Activated CD4-positive, alpha-beta T cell treated with anti-CD3 and anti-CD28 coated beads, Interleukin-2, amount 50 U/mL, for 48 hours (primary cell): Measurements from ENCODE around the gene ZBTB16.
A peak's percentile ranks its signal among the peaks of the same experiment; 100 is the strongest.

Experiments
- DNase-seq, 2 experiments: peaks; one replicate each; pipeline ENCODE4 v3.0.0-alpha.2; 2020

Gene ZBTB16

DNA sequence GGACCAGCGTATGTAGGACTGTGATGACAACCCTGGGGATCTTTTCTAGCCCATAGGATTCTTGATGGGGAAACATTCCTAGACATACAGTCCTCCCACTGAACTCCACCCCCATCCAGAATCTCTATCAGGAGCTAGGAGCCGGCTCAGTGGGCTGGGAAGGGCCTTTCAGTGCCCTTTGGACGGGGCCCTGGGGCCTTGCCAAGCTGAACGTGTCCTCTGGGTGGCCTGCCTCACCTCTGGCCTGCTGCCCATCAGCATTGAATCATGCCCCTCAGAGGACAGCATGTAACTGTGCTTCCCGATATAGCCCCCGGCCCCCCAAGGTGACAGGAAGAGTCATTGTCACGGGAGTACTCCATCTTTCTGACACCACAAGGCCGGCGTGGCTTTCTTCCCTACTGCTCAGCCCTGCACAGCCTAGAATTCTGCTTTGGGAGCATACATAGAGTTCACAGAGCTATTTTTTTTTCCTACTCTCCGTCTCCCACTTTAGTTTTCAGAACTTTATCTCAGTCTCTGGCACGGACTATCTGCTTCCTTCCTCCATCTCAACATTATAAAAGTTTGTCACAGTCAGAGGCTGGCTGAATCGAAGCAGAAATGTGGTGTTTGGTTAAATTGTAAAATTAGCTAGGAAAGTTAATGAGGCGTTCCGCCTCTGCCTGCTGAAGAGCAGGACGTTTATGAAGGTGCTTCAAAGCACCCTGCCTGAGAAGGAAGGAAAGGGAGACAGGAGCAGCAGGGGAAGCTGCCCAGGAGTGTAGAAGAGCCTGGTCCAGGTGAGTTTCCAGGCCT, 111.9 kb downstream of the ZBTB16 start:
- no peak for DNase-seq

DNA sequence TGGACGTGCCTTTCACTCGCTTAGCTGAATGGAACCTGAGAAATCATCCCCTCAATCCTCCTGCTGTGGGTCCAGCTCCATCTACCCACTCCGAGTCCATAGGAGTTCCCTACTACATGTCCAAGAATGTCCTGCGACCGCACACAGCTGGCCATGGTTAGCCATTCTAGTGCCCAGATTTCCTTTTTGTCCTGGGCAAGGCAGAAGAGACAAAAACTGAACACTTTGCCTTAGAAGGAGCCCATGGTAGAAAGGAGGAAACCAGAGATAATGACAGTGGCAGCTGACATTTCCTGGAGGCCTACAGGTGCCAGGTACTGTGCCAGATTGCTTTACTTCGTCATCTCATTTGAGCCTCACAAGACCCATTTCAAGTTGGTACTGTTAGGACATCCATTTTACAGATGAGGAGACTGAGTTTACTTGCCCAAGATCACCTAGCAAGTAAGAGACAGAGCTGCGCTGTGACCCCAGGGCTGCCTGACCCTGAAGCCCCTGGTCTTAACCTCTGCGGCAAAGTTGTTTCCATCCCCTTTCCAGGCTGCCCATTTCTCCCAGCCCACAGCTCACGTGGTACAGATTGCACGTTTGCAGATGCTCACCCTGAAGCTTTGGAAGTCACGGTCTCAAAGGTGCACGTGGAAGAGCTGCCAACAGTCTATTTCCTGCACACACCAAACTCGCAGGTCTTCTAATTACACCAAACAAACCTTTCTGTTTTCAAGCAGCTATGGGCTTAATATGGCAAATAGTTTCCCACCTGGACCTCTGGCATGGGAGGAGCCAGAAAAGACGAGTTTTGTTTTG, 112.7 kb downstream of the ZBTB16 start:
- no peak for DNase-seq

DNA sequence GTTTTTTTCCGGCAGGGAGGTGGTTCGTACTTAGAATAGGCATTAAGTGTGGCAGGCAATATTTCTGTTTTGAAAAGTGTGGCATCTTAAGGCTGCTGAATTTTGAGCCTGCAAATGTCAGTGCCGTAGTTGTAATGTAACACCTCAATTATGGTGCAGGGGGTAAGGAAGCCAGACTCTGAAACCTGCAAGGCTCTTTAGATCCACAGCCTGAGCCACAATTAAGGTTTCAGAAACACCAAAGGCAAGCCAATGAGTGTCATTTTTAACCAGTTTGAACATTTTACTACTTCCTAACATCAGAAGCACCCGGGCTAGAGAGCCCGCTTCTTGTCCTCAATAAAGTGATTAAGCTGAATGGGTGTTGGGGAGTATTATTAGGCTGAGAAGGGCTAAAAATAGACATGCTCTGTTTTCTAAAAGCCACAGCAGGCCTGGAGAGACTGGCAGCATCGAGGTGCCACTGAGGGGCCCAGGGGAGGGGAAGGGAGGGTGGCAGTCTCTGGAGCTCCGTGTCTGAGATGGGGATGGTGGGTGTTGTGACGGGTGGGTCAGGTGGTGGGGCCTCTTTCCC, 113.4 kb downstream of the ZBTB16 start:
- DNase-seq: no peak

DNA sequence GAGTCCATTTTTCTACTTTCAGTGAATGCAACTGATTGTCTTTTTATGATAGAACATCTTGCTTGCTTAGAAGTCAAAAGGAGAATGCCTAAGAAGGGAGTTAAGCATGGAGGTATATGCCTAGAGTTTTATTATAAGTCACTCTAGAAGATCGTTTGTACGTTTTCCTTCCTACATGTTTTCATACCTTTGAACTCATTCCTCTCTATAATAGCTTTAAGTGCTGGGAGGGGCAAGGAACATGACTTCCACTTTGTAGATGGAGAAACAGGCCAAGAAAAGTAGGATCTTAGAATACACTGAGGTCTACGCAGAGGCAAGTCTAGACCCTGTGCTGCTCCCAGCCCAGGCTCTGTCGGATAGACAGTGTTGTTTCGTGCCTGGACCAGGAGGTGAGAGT, 114.3 kb downstream of the ZBTB16 start:
- DNase-seq: no peak

DNA sequence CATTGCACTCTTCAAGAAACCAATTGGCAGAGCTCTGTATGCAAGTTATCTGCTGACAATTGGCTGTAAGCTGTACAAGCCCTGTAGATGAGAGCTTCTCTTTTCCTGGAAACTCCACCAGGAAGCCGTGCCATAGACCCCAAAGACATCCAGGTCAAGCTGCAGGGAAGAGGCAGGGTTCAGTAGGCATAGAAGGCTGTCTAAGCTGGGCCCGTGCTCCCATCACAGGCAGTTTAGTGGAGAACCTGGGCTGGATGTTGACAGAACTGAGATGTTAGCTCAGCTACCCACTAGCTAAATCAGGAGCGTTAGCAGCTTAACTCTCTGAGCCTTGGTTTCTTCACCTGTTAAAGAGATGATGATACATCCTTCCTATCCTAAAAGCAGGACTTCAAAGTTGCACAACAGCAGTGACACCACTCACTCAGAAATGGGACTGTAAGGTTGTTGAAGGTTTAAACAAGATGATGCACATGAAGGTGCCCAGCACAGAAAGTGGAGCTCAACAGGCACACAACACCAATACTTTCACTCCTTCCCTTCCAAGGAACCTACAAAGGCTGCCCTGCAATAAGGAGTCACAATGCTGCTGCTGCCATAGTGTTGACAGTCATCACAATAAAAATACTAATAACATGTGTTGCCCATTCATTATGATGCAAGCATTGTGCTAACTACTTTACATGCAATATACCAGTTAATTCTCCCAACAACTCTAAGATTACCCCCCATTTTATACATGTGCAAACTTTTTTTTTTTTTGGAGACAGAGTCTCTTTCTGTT, 115.4 kb downstream of the ZBTB16 start:
- DNase-seq: no peak

DNA sequence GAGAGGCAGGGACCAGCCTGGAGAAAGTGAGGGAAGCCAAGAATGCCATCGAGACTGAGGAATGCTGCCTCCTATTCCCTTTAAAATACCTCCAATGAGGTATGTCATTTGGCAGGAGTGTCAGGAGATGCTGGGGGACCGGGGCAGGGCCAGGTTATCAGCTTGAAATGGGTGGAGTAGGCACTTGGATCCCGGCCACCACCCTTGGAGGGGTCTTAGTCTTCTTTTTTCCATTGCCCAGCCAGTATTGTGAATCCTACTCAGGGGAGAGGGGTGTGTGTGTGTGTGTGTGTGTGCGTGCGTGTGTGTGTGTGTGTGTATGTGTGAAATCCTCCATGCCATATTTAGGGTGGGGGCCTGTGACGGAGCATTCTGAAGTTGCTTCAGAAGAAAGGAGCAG, 116.2 kb downstream of the ZBTB16 start:
- DNase-seq: no peak

DNA sequence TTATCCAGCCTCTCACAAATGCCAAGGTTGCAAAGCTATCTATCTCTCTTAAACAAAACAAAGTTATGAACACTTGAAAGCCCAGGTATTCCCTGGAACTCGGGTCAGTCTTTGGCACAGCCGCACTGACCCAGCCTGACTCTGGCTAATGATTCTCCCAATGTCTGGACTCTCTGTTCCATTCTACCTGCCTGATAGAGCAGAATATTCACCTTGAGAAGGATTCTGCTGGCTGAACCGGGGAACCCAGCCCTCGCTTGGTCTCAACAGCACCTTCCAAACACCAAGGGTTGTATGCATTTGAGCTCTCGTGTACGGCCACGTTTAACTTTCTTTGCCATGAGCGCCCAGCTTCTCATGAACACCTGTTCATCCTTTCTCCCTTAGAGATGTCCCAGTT, 116.8 kb downstream of the ZBTB16 start:
- DNase-seq: no peak

DNA sequence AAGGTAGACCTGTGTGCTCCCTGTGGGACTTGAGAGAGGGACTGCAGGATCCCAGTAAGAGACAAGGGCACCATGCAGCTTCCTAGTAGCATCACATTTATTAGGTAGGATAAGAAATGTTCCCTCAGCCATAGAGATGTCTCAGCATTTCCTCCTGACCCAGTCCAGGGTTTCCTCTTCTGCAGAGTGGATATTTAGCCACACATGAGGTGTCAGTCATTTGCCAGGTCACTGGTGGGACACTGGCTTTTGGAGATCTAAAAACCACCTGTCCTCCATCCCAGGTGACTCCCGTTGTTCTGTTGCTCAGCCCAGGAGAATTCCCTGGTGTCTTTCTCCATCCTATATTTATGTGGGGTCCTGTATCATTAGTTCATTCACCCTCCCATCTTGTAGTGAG, 119.1 kb downstream of the ZBTB16 start:
- no peak for DNase-seq

DNA sequence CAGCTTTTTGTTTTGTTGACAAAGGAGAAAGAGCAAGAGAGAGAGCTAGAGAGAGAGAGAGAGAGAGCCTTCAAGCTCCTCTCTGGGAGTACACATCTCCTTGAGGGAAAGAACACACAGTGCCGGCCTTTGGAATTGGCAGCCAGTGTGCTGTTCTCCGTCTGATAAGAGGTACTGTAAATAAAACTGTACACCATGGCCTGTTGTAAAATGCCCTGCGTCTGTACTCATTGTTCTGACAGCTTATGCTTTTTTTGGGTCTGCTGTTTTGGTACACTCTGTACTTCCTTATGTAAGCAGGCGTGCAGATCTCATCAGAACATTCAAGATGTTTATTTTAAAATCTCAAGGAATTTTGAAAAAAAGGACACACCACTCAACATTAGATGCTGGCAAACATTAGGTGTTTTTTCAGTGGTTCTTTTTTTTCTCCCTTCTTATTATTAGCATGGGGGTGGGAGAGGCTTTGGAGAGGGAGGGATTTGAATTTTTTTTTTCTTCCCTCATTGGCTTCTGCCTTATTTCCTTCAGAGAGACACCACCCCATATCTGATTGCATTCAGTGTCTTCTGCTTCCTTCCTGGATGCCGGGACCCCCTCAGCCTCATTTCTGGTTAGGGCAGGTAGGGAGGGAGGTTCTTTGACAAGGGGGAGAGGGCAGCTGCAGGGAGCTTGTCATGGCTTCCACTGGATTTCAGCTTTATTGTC, 119.9 kb downstream of the ZBTB16 start:
- no peak for DNase-seq

DNA sequence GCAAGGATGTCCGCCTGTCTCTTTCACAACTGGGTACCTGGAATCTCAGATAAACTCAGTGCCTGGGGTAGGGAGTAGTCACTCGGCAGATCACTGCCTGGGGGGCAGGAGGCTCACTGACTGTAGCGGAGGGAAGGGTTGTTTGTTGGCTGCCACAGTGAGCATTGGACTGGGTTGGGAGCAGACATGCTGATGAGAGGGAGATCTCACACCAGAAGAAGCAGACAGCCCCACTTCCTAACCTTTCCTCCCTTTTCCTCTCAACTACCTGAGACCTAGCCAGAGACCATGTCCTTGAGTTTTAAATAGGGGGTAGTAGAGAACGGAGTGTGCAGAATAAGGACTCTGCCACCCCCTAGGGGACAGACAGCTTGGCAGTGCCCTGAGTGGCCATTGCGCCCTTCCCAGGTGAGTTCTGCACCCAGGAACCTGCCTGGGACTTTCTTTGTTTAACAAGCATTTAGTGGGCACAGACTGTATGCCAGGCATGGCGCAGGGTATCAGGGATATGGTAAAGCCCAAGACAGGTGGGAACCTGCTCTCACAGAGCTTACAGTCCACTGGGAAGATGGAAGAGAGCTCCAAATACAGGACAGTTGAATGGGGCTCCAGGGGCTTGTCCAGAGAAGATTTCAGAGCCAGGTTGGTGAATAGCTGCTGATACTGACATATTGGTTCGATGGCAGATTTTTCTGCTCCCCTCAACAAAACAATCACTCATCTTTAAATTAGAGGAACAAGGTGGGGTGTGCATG, 121.0 kb downstream of the ZBTB16 start:
- no peak for DNase-seq

DNA sequence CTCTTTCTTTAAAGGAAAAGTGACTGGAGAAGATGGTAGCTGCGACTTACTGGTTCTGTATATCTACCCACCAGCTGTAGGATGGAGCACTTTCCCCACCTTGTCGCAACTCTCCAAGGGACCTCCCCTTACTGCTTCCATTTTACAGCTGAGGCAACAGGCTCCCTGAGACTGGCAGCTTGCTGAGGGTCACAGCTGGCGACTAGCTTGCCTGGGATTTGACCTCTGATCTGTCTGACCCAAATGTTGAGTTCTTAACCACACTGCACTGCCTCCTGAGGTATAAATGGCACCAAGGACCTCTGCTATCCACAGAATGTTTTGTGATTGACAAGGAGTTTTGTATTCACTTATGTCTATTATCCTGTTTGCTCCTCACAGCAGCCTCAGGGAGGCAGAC, 121.7 kb downstream of the ZBTB16 start:
- no peak for DNase-seq

DNA sequence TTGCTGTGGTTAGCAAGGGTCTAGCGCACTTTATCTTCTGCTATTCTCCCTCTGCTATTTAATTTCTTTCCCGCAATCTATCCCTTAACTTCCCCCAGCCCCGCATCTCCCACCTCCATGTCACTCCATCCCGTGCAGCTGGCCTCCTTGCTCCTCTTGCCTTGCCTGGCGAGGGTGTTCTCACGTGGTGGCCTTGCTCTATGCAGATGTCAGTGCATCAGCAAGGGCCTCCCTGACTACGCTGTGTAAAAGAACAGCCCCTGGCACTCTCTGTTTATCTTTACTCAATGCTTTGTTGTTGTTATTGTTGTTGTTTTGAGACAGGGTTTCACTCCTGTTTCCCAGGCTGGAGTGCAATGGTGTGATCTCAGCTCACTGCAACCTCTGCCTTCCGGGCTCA, 122.2 kb downstream of the ZBTB16 start:
- DNase-seq: no peak

DNA sequence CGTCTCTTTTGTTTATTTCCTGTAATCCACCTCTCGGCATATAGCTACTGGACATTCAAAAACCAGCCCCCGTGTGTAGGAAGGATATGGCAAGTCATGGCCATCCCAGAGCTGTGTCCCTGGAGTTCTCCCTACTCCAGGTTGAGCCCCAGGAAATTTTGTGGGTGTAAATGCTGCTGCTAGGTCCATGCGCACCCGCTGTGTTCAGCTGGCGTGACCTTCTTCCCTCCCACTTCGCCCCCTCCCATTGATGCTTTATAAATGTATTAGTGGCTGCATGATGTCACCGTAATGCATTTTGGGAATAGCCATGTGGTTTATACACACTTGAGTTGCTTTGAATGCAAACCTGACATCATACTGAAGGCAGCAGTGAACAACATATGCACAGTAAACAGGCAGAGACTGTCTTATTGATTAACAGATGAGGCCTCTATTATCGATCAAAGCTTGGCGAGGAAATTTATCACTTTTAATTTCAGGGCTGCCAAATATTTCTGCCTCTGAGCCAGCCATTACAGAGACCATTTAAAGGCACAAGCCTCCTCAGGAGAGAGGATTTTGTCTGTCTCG, 123.0 kb downstream of the ZBTB16 start:
- DNase-seq: no peak

DNA sequence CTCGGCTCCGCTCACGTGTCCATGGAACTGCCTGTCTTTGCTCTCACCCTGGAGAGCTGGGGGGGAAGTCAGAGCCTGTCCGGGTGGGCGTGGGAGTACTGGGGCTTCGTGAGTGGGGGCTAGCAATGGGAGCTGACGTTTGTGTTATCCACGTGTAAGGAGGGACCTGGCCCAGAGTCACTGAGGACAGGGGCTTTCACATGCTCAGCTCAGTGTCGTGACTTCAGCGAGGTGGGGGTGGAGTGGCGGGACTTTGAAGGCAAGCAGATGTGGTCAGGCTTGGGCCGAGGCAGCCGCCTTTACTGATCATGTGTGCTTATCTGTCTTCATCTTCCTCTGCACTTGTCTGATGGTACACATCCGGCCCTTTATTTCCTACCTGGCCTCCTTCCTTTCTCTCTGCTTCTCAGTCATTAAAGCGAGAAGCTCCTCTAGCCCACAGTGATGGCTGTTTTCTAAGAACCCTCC, 123.6 kb downstream of the ZBTB16 start:
- DNase-seq: peak; percentile 47 to 61

DNA sequence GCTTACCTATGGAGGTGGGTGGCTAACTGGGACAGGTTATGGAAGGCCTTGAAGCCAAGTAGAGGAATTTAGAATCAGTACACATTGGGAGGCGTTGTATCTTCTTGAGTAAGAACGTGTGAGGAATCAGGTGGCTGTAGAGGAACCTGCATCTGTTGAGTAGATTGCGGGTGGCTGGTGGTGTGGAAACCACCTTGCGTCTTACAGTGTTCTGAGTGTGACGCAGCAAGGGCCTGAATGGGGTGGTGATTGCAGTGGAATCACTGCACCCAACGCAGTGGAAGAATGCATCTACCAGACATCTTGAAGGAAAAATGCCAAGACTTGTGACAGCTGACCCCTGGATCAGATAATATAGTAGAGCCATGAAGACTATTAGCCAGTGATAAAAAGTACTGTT, 125.9 kb downstream of the ZBTB16 start:
- no peak for DNase-seq

DNA sequence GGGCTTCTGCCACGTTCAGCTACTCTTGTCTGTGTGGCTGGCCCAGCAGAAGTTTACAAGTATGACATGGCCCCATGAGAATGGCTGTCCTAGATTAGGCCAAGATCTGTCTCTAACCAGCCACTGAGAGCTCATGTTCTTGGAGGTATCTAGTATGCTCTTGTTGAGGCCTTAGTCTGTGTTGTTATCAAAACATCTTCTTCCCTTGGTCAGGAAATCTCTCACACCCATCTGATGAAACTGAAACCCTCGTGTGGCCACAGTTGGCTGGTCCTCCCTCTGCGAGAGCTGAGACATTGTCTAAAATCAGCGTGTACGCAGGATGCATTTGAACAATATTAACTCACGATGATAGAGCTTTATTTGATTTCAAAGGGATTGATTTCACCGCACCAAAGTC, 127.7 kb downstream of the ZBTB16 start:
- DNase-seq: no peak

DNA sequence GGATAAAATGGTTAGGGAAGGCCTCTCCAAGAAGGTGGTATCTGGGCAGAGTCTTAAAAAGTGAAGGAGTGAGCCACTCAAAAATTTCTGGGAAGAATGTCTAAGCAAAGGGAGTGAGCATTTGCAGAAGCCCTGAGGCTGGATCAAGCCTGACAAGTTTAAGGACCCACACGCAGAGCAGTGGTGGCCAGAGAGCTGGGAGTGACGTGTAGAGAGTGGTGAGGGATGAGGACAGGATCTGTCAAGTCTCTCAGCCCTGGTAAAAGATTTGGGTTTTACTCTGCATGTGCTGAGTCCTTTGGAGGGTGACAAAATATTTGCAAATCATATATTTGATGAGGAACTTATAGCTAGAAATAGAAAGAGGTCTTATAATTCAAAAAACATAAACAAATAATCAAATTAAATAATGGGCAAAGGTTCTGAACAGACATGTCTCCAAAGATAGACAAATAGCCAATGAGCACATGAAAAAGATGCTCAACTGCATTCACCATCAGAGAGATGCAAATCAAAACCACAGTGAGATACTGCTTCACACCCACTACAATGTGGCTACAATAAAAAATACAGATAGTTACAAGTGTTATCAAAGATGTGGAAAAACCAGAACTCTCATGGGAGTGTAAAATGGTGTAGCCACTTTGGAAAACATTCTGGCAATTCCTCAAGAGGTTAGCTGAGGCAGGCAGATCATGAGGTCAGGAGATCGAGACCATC, 129.5 kb downstream of the ZBTB16 start:
- no peak for DNase-seq

DNA sequence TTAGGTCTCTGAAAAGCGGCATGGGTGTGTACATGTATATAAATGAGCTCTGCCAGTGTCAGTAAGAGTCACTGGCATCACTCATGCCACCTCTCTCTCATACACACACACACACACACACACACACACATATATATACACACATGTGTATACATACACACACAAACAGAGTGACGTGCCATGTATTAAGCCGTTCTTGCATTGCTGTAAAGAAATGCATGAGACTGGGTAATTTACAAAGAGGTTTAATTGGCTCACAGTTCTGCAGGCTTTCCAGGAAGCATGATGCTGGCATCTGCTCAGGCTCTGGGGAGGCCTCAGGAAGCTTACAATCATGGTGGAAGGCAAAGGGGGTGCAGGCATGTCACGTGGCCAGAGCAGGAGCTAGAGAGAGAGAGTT, 131.1 kb downstream of the ZBTB16 start:
- DNase-seq: no peak

DNA sequence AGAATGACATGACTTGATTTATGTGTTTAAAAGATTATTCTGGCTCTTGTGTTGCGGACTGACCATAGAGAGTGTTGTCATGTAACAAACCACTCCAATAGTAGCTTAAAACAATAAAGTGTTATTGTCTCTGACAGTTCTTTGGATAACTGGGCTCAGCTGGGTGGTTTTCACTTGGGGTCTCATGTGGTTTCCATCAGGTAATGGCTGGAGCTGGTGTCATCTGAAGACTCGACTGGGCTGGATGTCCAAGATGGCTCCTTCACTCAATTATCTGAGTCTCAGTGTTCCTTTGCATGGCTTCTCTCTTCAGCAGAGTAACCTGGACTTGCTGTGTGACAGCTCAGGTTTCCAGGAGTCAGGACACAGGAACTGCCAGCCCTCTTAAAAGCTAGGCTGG, 132.4 kb downstream of the ZBTB16 start:
- DNase-seq: no peak

DNA sequence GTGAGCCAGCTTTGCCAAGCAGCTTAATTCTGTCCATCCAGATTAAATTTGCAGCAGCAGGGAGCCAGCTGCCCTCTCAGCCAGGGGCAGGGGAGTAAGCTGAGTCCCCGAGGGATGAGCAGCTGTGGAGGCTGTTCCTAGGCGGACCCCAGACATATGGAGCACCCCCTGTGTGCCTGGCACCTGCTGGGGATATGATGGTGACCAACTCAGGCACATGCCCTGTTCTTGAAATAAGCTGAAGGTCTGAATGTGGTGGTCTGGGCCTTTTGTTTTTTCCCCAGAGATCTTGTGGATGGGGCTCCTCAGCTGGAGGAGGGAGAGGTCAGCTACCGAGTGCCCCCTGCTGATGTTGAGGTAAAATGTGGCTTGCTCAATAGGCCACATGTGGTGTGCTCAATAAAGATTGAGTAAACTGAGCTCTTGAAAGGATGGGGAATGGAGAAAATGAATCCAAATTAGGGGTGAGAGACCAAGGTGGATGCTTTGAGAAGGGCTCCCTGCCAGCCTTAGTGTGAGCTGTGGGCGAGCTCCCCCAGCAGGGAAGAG, 133.4 kb downstream of the ZBTB16 start:
- DNase-seq: no peak
